Measurements from ENCODE around the gene GRID1.

The GRID1 gene

DNA sequence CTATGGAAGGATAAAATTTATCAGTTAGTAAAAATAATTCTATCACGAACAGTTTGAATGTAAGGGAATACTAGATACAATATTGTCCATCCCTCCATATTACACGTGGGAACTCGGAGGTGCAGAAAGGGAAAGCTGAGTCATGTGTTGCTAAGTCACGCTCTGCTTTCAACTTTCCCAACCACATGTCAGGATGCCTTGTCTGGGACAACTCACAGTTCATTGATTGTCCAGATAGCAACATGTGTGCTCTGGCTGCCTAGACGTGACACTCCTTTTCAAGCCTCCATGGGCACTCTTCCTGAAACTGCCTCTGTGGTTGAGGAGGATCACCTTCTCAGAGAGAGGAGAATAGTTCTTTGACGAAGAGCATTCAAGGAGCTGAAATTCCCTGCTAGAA lies 808.1 kb downstream of the GRID1 start:
- TF ChIP-seq JUND (IDR thresholded peaks at IDR 0.05; ENCODE audit: low read depth), result no peak
- in situ Hi-C loops (cut with HindIII; ENCODE audit: low pct_unique_long_range_greater_than_20kb, low sequenced_read_pairs), result no loop called here
- DNase-seq (ENCODE audit: low read depth in 1 of 2, low spot score in 1 of 2), result no peak

DNA sequence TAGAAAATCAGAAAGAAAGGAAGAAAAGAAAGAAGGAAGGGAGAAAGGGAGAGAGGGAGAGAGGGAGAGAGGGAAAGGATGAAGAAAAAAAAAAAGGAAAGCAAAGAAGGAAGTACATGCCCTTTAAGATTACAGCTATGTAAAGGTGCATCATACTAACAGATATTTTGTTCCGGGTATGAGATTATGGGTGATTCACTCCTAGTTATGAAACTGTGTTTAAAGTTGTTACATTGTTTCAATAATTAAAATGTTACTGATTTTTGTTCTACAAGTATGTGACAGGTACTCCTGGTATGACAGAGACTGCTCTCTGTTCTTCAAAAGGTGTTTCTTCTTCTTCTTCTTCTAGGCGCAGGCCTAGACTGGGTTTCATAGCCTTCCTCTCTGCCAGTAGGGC lies 808.9 kb downstream of the GRID1 start:
- no peak for DNase-seq (ENCODE audit: low read depth in 1 of 2, low spot score in 1 of 2)
- in situ Hi-C loops (cut with HindIII; ENCODE audit: low pct_unique_long_range_greater_than_20kb, low sequenced_read_pairs), result no loop called here
- no peak for TF ChIP-seq JUND (IDR thresholded peaks at IDR 0.05; ENCODE audit: low read depth)

DNA sequence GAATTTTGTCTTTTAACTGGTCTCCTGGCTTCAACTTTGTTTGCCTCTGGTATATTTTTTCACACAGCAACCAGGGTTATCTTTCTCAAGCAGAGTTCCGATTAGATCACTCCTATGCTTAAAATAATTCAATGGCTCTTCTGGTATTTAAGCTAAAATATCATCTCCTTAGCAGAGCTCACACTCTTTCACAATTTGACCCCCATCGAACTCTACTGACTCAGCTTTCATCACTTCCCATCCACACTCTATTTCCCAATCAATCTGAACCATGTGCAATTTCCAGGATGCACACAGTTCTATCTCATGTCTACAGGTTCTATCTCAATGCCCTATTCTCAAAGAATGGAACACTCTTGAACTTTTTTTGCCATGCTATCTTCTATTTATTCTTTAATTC lies 809.5 kb downstream of the GRID1 start:
- TF ChIP-seq JUND (IDR thresholded peaks at IDR 0.05; ENCODE audit: low read depth), result no peak
- no peak for DNase-seq (ENCODE audit: low read depth in 1 of 2, low spot score in 1 of 2)
- in situ Hi-C loops (cut with HindIII; ENCODE audit: low pct_unique_long_range_greater_than_20kb, low sequenced_read_pairs), result no loop called here
